GM21529 (cell line): ENCODE measurements around the gene BCAP31.
"Not testable (repeated sequence)": the region's sequence is repeated elsewhere in the genome, so short reads cannot be mapped to it uniquely, and the experiment has no call there.

Experiments used
- ATAC-seq: cut with Tn5 transposase; IDR thresholded peaks from one replicate; pipeline ENCODE4 v1.9.1; 2021; ENCODE audit not compliant: unreplicated experiment

Gene BCAP31

GRCh38 chrX:153763298-153763932, 39.2 kb upstream of the BCAP31 start:
- no peak for ATAC-seq

GRCh38 chrX:153762626-153763173, 38.5 kb upstream of the BCAP31 start:
- ATAC-seq, result no peak

- no peak for ATAC-seq
Observed at GRCh38 chrX:153761863-153762262, 37.7 kb upstream of the BCAP31 start.

- ATAC-seq, result no peak
Observed at GRCh38 chrX:153755136-153755535, 30.9 kb upstream of the BCAP31 start.

GRCh38 chrX:153750127-153750774, 26.1 kb upstream of the BCAP31 start:
- ATAC-seq, result no peak

- ATAC-seq, result not testable (repeated sequence)
Observed at GRCh38 chrX:153749017-153749416, 24.8 kb upstream of the BCAP31 start.

GRCh38 chrX:153746991-153747390, 22.8 kb upstream of the BCAP31 start:
- not testable (repeated sequence) for ATAC-seq

GRCh38 chrX:153746359-153746758, 22.2 kb upstream of the BCAP31 start:
- no peak for ATAC-seq

GRCh38 chrX:153745067-153745433, 20.9 kb upstream of the BCAP31 start:
- ATAC-seq, result not testable (repeated sequence)

GRCh38 chrX:153744210-153745066, 20.3 kb upstream of the BCAP31 start:
- ATAC-seq, result no peak

- ATAC-seq, result not testable (repeated sequence)
Observed at GRCh38 chrX:153743468-153744209, 19.5 kb upstream of the BCAP31 start.

GRCh38 chrX:153742796-153743467, 18.7 kb upstream of the BCAP31 start:
- ATAC-seq, result not testable (repeated sequence)

- ATAC-seq, result not testable (repeated sequence)
Observed at GRCh38 chrX:153742111-153742510, 17.9 kb upstream of the BCAP31 start.

- ATAC-seq, result no peak
Observed at GRCh38 chrX:153741446-153741845, 17.3 kb upstream of the BCAP31 start.

GRCh38 chrX:153740631-153741222, 16.5 kb upstream of the BCAP31 start:
- no peak for ATAC-seq

- no peak for ATAC-seq
Observed at GRCh38 chrX:153739754-153740486, 15.7 kb upstream of the BCAP31 start.

GRCh38 chrX:153738056-153738605, 13.9 kb upstream of the BCAP31 start:
- ATAC-seq, result no peak

- ATAC-seq, result no peak
Observed at GRCh38 chrX:153736871-153737441, 12.8 kb upstream of the BCAP31 start.
